Measurements from ENCODE around the gene BCLAF1.

The BCLAF1 gene

GRCh38 chr6:136216503-136217401, 72.9 kb downstream of the BCLAF1 start:
- intact Hi-C loops (cut with DNase I) = no loop called here
- peak in 8 of 42 donors; percentile 10 to 62 (median 28) for DNase-seq

GRCh38 chr6:136213853-136214252, 75.8 kb downstream of the BCLAF1 start:
- intact Hi-C loops (cut with DNase I) = no loop called here
- DNase-seq = no peak

DNA sequence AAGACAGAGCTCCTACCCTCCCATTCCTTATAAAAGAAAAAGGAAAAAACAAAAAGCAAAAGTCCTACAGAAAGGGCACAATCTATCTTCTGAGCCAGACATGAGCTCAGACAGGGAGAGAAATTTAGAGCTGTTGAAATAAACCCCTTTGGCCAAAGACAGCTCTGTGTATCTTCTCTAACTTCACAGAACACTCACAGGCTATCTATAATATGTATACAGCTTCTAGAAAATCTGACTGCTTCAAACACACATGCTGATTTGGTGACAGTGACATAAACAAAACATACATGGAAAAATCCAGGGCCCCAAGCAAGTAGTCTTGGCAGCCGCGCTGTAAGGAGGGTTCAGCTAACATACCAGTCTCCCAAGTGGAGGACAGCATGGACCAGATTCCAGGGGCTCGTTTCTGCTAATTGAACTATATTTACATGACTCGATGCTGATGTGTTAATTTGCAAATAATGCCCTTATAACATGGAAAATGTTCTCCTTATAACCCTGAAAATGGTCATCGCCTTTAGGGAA, 76.6 kb downstream of the BCLAF1 start:
- no peak for DNase-seq
- intact Hi-C loops (cut with DNase I) = no loop called here

DNA sequence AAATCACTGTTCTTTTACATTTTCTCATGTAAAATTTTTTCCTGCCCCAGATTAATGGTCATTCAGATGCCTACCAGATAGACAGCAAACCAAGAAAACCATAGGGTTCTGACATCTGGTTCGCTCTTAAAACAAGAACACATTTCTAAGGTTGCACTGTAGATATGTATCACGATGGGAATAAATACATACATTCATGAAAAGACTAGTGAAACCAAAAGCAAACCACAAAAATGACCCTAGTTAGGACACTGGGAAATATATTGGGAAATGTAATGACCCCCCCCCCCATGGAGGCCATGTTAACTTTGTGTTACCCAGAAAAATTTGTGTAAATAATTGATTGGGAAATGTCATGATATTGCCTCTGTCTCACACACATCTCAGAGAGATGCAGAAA, 77.0 kb downstream of the BCLAF1 start:
- DNase-seq = no peak
- intact Hi-C loops (cut with DNase I) = no loop called here

GRCh38 chr6:136210398-136211165, 79.1 kb downstream of the BCLAF1 start:
- intact Hi-C loops (cut with DNase I) = no loop called here
- DNase-seq = no peak

- intact Hi-C loops (cut with DNase I) = no loop called here
- DNase-seq = no peak
Observed at GRCh38 chr6:136209496-136209895, 80.2 kb downstream of the BCLAF1 start.

DNA sequence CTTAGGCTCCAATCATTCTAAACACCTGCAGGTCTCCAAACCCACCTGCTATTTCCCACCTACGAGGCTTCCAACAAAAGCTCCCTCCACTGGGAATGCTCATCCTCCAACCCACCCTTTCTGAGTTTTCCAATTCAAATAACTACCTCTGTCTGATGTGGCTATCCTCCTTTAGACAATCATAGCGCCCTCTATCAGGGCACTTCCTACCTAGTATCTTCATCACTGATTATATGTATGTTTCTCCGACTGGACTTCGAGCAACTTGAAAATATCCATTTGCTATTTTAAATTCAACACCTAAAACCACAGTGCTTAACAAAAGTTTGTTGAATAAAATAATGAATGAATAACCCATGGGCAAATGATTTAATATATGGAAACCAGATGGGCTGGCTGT, 80.9 kb downstream of the BCLAF1 start:
- intact Hi-C loops (cut with DNase I) = no loop called here
- DNase-seq = no peak
